ENCODE measurements around the gene CARMIL1. TPM values are rescaled to one million over a fixed set of nuclear protein-coding genes. Genes with fewer than 3 reads are reported as not detected.

CARMIL1 gene
- total and polyA plus RNA-seq, 10 of the 15 experiments (the other 5 are each of a cell fraction or from before 2014, with no cell fraction given): 6.4 to 18.1 (median 10.3) TPM

DNA sequence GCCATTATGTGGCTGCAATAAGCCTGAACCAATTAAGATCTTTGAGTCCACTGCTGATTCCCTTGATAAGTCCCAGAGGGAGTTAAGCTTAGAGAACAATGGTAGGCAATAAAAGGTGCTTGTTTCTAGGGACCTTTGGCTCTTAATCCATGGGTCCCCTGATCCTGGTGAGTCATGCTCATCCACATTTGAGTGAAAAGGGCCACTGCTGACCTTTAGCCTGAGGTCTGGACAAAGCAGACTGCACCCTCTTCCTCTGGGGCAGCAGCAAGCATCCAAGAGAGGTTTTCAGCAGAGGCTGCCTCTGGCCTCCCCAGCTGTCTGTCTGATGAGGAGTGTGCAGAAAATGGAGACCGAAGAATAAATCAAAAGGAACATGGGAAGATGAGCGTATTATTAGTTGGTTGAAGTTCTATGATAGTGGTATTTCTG lies 356.7 kb downstream of the CARMIL1 start:
- FAIRE-seq (no peak), DNase-seq (ENCODE audit: low read depth, low spot score) (no peak), ATAC-seq (no peak)
- SMC1A ChIA-PET (ENCODE audit: uncharacterized antibody, unreplicated experiment): interaction anchor here (1.5 kb wide), 1 partner anchor 28 kb away, joined by 4 read pairs; no protein-coding TSS in a partner anchor
- Histone ChIP-seq H4K20me1 (ENCODE audit: control insufficient read depth, insufficient read depth) (no peaks in the 10 kb centered on the region), H3K9me3 (replicated peaks; ENCODE audit: control insufficient read depth, insufficient read depth, low read length) (no peaks in the 10 kb centered on the region), H3K27ac (ENCODE audit: control insufficient read depth, insufficient read depth) (no peak overlapping the region), H3K27me3 (replicated peaks in 1 of 2; ENCODE audit: control insufficient read depth in 2 of 2, insufficient read depth in 2 of 2, low read length in 1 of 2) (peaks cover 0 to 4% of the 10 kb centered on the region in 2 experiments; a peak in 2 of 4 replicates), H3K4me2 (ENCODE audit: control insufficient read depth, insufficient read depth) (no peak overlapping the region), H3K9ac (ENCODE audit: control insufficient read depth, insufficient read depth, low read length) (no peak overlapping the region), H3K36me3 (ENCODE audit: control insufficient read depth in 2 of 2, insufficient read depth in 2 of 2, low read length in 1 of 2) (no peaks in the 10 kb centered on the region), H3K4me3 (no peak overlapping the region), H3K79me2 (ENCODE audit: control insufficient read depth, insufficient read depth, low read length) (no peaks in the 10 kb centered on the region), H2AFZ (ENCODE audit: control insufficient read depth, low read depth, low read length) (no peak overlapping the region), H3K4me1 (ENCODE audit: control insufficient read depth, insufficient read depth, low read length) (no peaks in the 10 kb centered on the region)
- RAD21 ChIA-PET (ENCODE audit: unreplicated experiment): no interaction called here
- BruUV-seq (replicated peaks): no TSS peak
- WGBS (ENCODE audit: insufficient coverage, insufficient replicate concordance, low lambda C conversion rate, missing lambda C conversion rate): 2% methylated on average over 2 of the region's 2 CpGs
- in situ Hi-C loops (cut with MboI): no loop called here
- TF ChIP-seq FOXM1 (IDR thresholded peaks at IDR 0.05; ENCODE audit: low read depth, low read length): no peak
- TF ChIP-seq CHD4 (IDR thresholded peaks at IDR 0.05): no peak
- TF ChIP-seq DPF2 (IDR thresholded peaks at IDR 0.05): no peak
- TF ChIP-seq ZSCAN29 (IDR thresholded peaks at IDR 0.05): no peak
- no peak for TF ChIP-seq BCL3 (IDR thresholded peaks at IDR 0.05; ENCODE audit: borderline replicate concordance, insufficient read depth, low read depth, low read length, poor library complexity, severe bottlenecking)
- TF ChIP-seq CUX1 (IDR thresholded peaks at IDR 0.05; ENCODE audit: insufficient replicate concordance, low read depth, low read length): no peak
- no peak for TF ChIP-seq RUNX3 (IDR thresholded peaks at IDR 0.05; ENCODE audit: low read length)
- TF ChIP-seq, protein P1, sequence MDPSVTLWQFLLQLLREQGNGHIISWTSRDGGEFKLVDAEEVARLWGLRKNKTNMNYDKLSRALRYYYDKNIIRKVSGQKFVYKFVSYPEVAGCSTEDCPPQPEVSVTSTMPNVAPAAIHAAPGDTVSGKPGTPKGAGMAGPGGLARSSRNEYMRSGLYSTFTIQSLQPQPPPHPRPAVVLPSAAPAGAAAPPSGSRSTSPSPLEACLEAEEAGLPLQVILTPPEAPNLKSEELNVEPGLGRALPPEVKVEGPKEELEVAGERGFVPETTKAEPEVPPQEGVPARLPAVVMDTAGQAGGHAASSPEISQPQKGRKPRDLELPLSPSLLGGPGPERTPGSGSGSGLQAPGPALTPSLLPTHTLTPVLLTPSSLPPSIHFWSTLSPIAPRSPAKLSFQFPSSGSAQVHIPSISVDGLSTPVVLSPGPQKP (IDR thresholded peaks at IDR 0.05; ENCODE audit: low read depth, low read length): no peak
- TF ChIP-seq ZNF622 (IDR thresholded peaks at IDR 0.05): no peak
- no peak for TF ChIP-seq NFXL1 (IDR thresholded peaks at IDR 0.05; ENCODE audit: borderline replicate concordance)
- TF ChIP-seq SIN3A (IDR thresholded peaks at IDR 0.05; ENCODE audit: low read depth, low read length): no peak
- no peak for TF ChIP-seq MEF2B (IDR thresholded peaks at IDR 0.05; ENCODE audit: partially characterized antibody, poor library complexity, severe bottlenecking)
- TF ChIP-seq CEBPB (IDR thresholded peaks at IDR 0.05; ENCODE audit: borderline replicate concordance in 1 of 2, low read depth in 2 of 2, low read length in 2 of 2): no peak
- POLR2A ChIA-PET: no interaction called here
- intact Hi-C loops (cut with micrococcal nuclease; ENCODE audit: unreplicated experiment): no loop called here
- CTCF ChIA-PET: no interaction called here
